Activated CD8-positive, alpha-beta memory T cell treated with anti-CD3 and anti-CD28 coated beads, Interleukin-2, amount 50 U/mL, for 24 hours (primary cell): ENCODE data around the gene SH2D6.

Experiments used
- DNase-seq: peaks from one replicate; pipeline ENCODE4 v3.0.0-alpha.2; 2020; ENCODE audit errors: extremely low read depth

Gene SH2D6

GRCh38 chr2:85439986-85440385, 21.5 kb downstream of the SH2D6 start:
- no peak for DNase-seq

- DNase-seq, result no peak
Observed at GRCh38 chr2:85440729-85441128, 22.2 kb downstream of the SH2D6 start.

GRCh38 chr2:85441864-85442263, 23.4 kb downstream of the SH2D6 start:
- DNase-seq, result no peak

GRCh38 chr2:85444629-85445172, 26.2 kb downstream of the SH2D6 start:
- DNase-seq, result no peak

GRCh38 chr2:85445316-85446295, 27.1 kb downstream of the SH2D6 start:
- no peak for DNase-seq

- DNase-seq, result no peak
Observed at GRCh38 chr2:85446296-85447221, 28.0 kb downstream of the SH2D6 start.

GRCh38 chr2:85447222-85447585, 28.7 kb downstream of the SH2D6 start:
- no peak for DNase-seq

GRCh38 chr2:85448461-85449213, 30.1 kb downstream of the SH2D6 start:
- DNase-seq, result no peak

- no peak for DNase-seq
Observed at GRCh38 chr2:85449214-85449588, 30.7 kb downstream of the SH2D6 start.

- no peak for DNase-seq
Observed at GRCh38 chr2:85452237-85452636, 33.7 kb downstream of the SH2D6 start.

GRCh38 chr2:85453571-85453970, 35.1 kb downstream of the SH2D6 start:
- DNase-seq, result no peak

GRCh38 chr2:85455552-85456090, 37.1 kb downstream of the SH2D6 start:
- DNase-seq, result no peak

GRCh38 chr2:85457043-85457442, 38.5 kb downstream of the SH2D6 start:
- no peak for DNase-seq

GRCh38 chr2:85457877-85458316, 39.4 kb downstream of the SH2D6 start:
- no peak for DNase-seq

- DNase-seq, result no peak
Observed at GRCh38 chr2:85458601-85459563, 40.4 kb downstream of the SH2D6 start.

GRCh38 chr2:85459771-85460170, 41.3 kb downstream of the SH2D6 start:
- DNase-seq, result no peak

- no peak for DNase-seq
Observed at GRCh38 chr2:85462322-85462721, 43.8 kb downstream of the SH2D6 start.

GRCh38 chr2:85468096-85468703, 49.7 kb downstream of the SH2D6 start:
- DNase-seq, result no peak

- no peak for DNase-seq
Observed at GRCh38 chr2:85468704-85469349, 50.3 kb downstream of the SH2D6 start.
